CD4-positive, alpha-beta T cell (primary cell): ENCODE results near the gene SYNE1. TPM values are rescaled to one million over a fixed set of nuclear protein-coding genes. Genes with fewer than 3 reads are reported as not detected.

Experiments
- ATAC-seq: fragments of 200-7000 bp; cut with Tn5 transposase; one replicate; pipeline ENCODE4 v1.10.0; 2022; ENCODE audit warnings: mild to moderate bottlenecking; ENCODE audit not compliant: poor library complexity
- CTCF ChIA-PET: fragments of 350-600 bp; sonication (Branson Sonifier 250); formaldehyde crosslinking; loops from one replicate; lab custom pipeline; 2021; ENCODE audit warnings: antibody characterized with exemption, inconsistent platforms; lab: Charles Lee
- POLR2A ChIA-PET: fragments of 350-600 bp; sonication (Branson Sonifier 250); formaldehyde crosslinking; loops from one replicate; lab custom pipeline; 2021; ENCODE audit warnings: antibody characterized with exemption, inconsistent platforms; lab: Charles Lee
- DNase-seq, 14 experiments: peaks; one replicate each; pipeline ENCODE4 v3.0.0-alpha.2; 2013 to 2020; ENCODE audit warnings: mixed read lengths in 2 of 14
- H3K27ac ChIP-seq, 2 donors: one replicate each; pipeline versions ENCODE4 v1.5.1 to v1.7.0; 2013; ENCODE audit warnings: low read length in 2 of 2, low read depth in 1 of 2, mild to moderate bottlenecking in 1 of 2
- H3K27me3 ChIP-seq, 2 experiments: 1 replicate in 1 of 2; 2 replicates in 1 of 2; pipeline versions ENCODE4 v1.6.1 to v1.7.0; 2013; ENCODE audit warnings: low read length in 2 of 2, control low read depth in 1 of 2, mild to moderate bottlenecking in 1 of 2, moderate library complexity in 1 of 2; ENCODE audit not compliant: insufficient read depth in 2 of 2, control insufficient read depth in 1 of 2
- H3K36me3 ChIP-seq: one replicate; pipeline ENCODE4 v1.6.1; 2013; ENCODE audit warnings: low read length, control low read depth; ENCODE audit not compliant: insufficient read depth
- H3K4me1 ChIP-seq: one replicate; pipeline ENCODE4 v1.6.1; 2013; ENCODE audit warnings: low read length, control low read depth; ENCODE audit not compliant: insufficient read depth
- H3K4me3 ChIP-seq: one replicate; pipeline ENCODE4 v1.5.1; 2013; ENCODE audit warnings: mild to moderate bottlenecking, low read length, moderate library complexity
- H3K9me3 ChIP-seq, 2 experiments: 1 replicate in 1 of 2; 2 replicates in 1 of 2; pipeline versions ENCODE4 v1.6.1 to v1.7.0; 2013; ENCODE audit warnings: low read length in 2 of 2, mild to moderate bottlenecking in 2 of 2, control low read depth in 1 of 2, moderate library complexity in 1 of 2; ENCODE audit not compliant: control insufficient read depth in 1 of 2, insufficient read depth in 1 of 2
- H3K27ac Mint-ChIP-seq: one replicate; pipeline ENCODE4 v1.8.0; 2020; ENCODE audit warnings: mixed read lengths
- H3K27me3 Mint-ChIP-seq: one replicate; pipeline ENCODE4 v1.8.0; 2021; ENCODE audit warnings: mixed read lengths
- H3K36me3 Mint-ChIP-seq: one replicate; pipeline ENCODE4 v1.8.0; 2021; ENCODE audit warnings: low read depth, mixed read lengths
- H3K4me1 Mint-ChIP-seq: one replicate; pipeline ENCODE4 v1.8.0; 2021; ENCODE audit warnings: low read depth, mixed read lengths
- H3K4me3 Mint-ChIP-seq: one replicate; pipeline ENCODE4 v1.8.0; 2020; ENCODE audit warnings: mild to moderate bottlenecking, mixed read lengths
- H3K9me3 Mint-ChIP-seq: one replicate; pipeline ENCODE4 v1.8.0; 2020; ENCODE audit warnings: mixed read lengths
- CTCF ChIP-seq: fragments of 200-600 bp; IDR thresholded peaks from one replicate; pipeline ENCODE4 v1.8.0; 2022; ENCODE audit warnings: antibody characterized with exemption, mild to moderate bottlenecking
- intact Hi-C, 2 experiments: fragments of 100-400 bp; cut with DNase I in 1 of 2; cut with micrococcal nuclease in 1 of 2; formaldehyde crosslinking; loops; one replicate each; pipeline versions ENCODE4 v1.15.1 to v1.9.0; 2023 to 2025; cut with DNase I, micrococcal nuclease
- total RNA-seq, 174 experiments: library from RNA in 2 of 174; stranded (reverse) in 2 of 174; gene quantifications; one replicate each; pipeline ENCODE4 v1.2.3 and lab custom pipeline; 2021 to 2026

SYNE1 gene
- total RNA-seq, 2 experiments from 2014 or later, result 94.9 to 108 TPM

- Histone ChIP-seq H3K9me3 (no peaks in the 10 kb centered on the region), H3K27me3 (no peaks in the 10 kb centered on the region), H3K4me1 (no peaks in the 10 kb centered on the region), H3K36me3 (no peaks in the 10 kb centered on the region), H3K27ac (no peak overlapping the region), H3K4me3 (no peak overlapping the region)
- no peak overlapping the region for H3K27ac Mint-ChIP-seq
- H3K27me3 Mint-ChIP-seq, result no peaks in the 10 kb centered on the region
- no peak for ATAC-seq
- intact Hi-C loops, result loop anchor here in 1 of 2 experiments (5.0 to 10.0 kb wide), 2 partner anchors 589 to 676 kb away; no protein-coding TSS in a partner anchor
- no peak overlapping the region for H3K4me3 Mint-ChIP-seq
- H3K4me1 Mint-ChIP-seq, result peaks cover 4% of the 10 kb centered on the region
- no peaks in the 10 kb centered on the region for H3K36me3 Mint-ChIP-seq
- TF ChIP-seq CTCF, result no peak
- POLR2A ChIA-PET, result no interaction called here
- no peaks in the 10 kb centered on the region for H3K9me3 Mint-ChIP-seq
- CTCF ChIA-PET, result interaction anchor here (0.9 kb wide), 1 partner anchor 52 kb away, joined by 3 read pairs; no protein-coding TSS in a partner anchor
- DNase-seq, result no peak
Measured at GRCh38 chr6:152353440-152353839, 283.7 kb downstream of the SYNE1 start.

- CTCF ChIA-PET, result no interaction called here
- no peaks in the 10 kb centered on the region for H3K36me3 Mint-ChIP-seq
- no peak for ATAC-seq
Measured at GRCh38 chr6:152351742-152352141, 285.4 kb downstream of the SYNE1 start.

GRCh38 chr6:152351110-152351509, 286.1 kb downstream of the SYNE1 start:
- POLR2A ChIA-PET, result interaction anchor here (0.9 kb wide), 1 partner anchor 50 kb away, joined by 3 read pairs; no protein-coding TSS in a partner anchor
- H3K27me3 Mint-ChIP-seq, result no peaks in the 10 kb centered on the region

More at GRCh38 chr6:152351742-152352141, 285.4 kb downstream of the SYNE1 start:
- H3K27ac Mint-ChIP-seq, result no peak overlapping the region
- TF ChIP-seq CTCF, result no peak
- H3K27me3 Mint-ChIP-seq, result no peaks in the 10 kb centered on the region
- H3K4me3 ChIP-seq, result no peak overlapping the region
- H3K4me1 ChIP-seq, result no peaks in the 10 kb centered on the region
- no peak overlapping the region for H3K27ac ChIP-seq
- no peak overlapping the region for H3K4me3 Mint-ChIP-seq
- H3K9me3 Mint-ChIP-seq, result no peaks in the 10 kb centered on the region
- peaks cover 3% of the 10 kb centered on the region for H3K4me1 Mint-ChIP-seq
- no peaks in the 10 kb centered on the region for H3K9me3 ChIP-seq
- POLR2A ChIA-PET, result no interaction called here
- no peak for DNase-seq
- no peaks in the 10 kb centered on the region for H3K27me3 ChIP-seq
- intact Hi-C loops, result loop anchor here in 1 of 2 experiments (5.0 to 10.0 kb wide), 2 partner anchors 587 to 674 kb away; no protein-coding TSS in a partner anchor
- H3K36me3 ChIP-seq, result no peaks in the 10 kb centered on the region

More at GRCh38 chr6:152351110-152351509, 286.1 kb downstream of the SYNE1 start:
- CTCF ChIA-PET, result no interaction called here
- H3K36me3 ChIP-seq, result no peaks in the 10 kb centered on the region
- no peak for TF ChIP-seq CTCF
- DNase-seq (no peak), ATAC-seq (no peak)
- no peaks in the 10 kb centered on the region for H3K4me1 ChIP-seq
- no peaks in the 10 kb centered on the region for H3K27me3 ChIP-seq
- H3K4me3 ChIP-seq, result no peak overlapping the region
- Mint-ChIP-seq H3K36me3 (no peaks in the 10 kb centered on the region), H3K27ac (no peak overlapping the region), H3K9me3 (no peaks in the 10 kb centered on the region), H3K4me1 (no peaks in the 10 kb centered on the region), H3K4me3 (no peak overlapping the region)
- no peaks in the 10 kb centered on the region for H3K9me3 ChIP-seq
- intact Hi-C loops, result loop anchor here in 1 of 2 experiments (5.0 to 10.0 kb wide), 2 partner anchors 586 to 674 kb away; no protein-coding TSS in a partner anchor
- no peak overlapping the region for H3K27ac ChIP-seq
